GM12865 (cell line): ENCODE measurements around the gene OAF.

ENCODE experiments used
- DNase-seq: peaks from one replicate; pipeline ENCODE4 v3.0.0; 2010; ENCODE audit warnings: low read depth
- H3K4me3 ChIP-seq: 2 replicates; pipeline ENCODE4 v1.5.1; 2011; ENCODE audit warnings: mild to moderate bottlenecking, low read depth, low read length, control low read depth
- TF ChIP-seq, protein P1 (sequence below): IDR thresholded peaks from 2 replicates; pipeline ENCODE4 v1.5.1; 2011; ENCODE audit warnings: low read length, control low read depth, low read depth, inconsistent platforms; ENCODE audit not compliant: insufficient read depth; ENCODE audit errors: missing control alignments

OAF gene

DNA sequence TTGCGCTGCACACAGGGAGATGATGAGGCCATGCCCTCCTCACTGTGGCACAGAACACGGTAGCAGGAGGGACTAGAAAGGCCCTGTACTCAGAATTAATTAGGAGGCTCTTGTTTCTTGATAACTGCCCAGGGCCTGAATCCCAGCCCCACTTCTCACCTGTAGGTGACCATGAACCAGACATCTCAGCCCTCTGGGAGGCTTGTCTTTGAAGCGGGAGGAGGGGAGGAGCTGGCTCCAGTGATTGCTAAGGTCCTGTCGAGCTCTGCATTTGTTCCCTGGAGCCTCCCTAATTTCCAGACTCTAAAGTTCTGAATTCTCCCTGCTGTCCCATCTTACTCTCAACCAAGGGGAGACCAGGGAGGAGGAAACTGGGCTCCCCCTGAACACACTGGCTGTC lies 19.8 kb upstream of the OAF start:
- DNase-seq, result no peak
- TF ChIP-seq, protein P1, sequence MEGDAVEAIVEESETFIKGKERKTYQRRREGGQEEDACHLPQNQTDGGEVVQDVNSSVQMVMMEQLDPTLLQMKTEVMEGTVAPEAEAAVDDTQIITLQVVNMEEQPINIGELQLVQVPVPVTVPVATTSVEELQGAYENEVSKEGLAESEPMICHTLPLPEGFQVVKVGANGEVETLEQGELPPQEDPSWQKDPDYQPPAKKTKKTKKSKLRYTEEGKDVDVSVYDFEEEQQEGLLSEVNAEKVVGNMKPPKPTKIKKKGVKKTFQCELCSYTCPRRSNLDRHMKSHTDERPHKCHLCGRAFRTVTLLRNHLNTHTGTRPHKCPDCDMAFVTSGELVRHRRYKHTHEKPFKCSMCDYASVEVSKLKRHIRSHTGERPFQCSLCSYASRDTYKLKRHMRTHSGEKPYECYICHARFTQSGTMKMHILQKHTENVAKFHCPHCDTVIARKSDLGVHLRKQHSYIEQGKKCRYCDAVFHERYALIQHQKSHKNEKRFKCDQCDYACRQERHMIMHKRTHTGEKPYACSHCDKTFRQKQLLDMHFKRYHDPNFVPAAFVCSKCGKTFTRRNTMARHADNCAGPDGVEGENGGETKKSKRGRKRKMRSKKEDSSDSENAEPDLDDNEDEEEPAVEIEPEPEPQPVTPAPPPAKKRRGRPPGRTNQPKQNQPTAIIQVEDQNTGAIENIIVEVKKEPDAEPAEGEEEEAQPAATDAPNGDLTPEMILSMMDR, result no peak
- H3K4me3 ChIP-seq, result no peak overlapping the region

DNA sequence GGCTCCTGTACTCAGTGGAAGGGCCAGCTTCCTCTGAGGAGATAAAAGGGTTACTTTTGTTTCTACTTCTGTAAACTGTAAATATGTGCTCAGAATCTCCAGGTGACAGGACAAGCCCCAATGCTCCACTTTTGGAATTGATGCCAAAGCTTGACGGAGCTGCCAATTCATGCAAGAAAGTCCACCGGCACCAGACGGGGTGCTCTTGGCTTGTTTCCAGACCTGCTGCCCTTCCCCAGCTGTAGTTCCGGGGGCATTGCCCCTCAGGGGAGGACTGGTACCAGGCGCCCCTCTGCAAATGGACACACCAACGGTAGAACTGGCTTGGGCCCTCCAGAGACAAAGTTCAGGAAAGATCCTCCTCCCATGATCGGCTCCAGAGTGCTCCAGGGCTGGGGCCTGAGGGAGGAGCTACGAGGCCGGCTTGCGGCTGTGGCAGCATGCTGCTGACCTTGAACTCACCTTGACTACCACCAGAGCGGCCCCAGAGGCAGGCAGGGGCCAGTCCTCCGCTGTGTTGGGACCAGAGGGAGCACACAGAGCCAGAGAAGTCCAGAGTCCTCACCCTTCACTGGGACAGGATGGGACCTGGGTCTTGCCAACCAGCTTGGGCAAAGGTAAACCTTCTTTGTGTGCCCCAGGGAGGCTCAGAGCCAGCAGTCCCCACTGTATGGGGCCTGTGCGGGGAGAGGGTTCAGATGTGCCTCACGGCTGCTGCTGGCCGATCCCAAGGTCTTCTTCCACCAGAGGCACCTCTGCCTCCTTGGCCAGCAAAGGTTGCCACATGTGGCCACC lies 17.8 kb upstream of the OAF start:
- no peak overlapping the region for H3K4me3 ChIP-seq
- TF ChIP-seq, protein P1, result no peak
- DNase-seq, result no peak

DNA sequence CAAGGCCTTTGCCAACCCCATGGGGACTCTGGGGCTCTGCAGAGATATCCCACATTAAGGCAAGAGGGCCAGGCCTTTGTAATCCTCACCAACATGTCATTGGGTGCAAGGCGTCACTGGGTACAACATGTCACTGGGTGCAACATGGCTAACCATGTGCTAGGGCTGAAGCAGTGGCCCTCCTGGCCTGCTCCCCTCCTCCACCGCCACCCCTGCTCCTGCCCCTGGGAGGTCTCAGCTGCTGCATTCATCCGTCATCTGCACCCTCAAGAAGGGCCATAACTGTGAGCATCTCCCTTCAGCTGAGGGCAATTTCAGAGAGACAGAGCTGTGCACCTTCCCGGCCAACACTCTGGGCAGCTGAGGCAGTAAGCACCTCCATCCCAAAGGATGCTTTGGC lies 16.7 kb upstream of the OAF start:
- no peak for DNase-seq
- TF ChIP-seq, protein P1, result no peak
- H3K4me3 ChIP-seq, result no peak overlapping the region

DNA sequence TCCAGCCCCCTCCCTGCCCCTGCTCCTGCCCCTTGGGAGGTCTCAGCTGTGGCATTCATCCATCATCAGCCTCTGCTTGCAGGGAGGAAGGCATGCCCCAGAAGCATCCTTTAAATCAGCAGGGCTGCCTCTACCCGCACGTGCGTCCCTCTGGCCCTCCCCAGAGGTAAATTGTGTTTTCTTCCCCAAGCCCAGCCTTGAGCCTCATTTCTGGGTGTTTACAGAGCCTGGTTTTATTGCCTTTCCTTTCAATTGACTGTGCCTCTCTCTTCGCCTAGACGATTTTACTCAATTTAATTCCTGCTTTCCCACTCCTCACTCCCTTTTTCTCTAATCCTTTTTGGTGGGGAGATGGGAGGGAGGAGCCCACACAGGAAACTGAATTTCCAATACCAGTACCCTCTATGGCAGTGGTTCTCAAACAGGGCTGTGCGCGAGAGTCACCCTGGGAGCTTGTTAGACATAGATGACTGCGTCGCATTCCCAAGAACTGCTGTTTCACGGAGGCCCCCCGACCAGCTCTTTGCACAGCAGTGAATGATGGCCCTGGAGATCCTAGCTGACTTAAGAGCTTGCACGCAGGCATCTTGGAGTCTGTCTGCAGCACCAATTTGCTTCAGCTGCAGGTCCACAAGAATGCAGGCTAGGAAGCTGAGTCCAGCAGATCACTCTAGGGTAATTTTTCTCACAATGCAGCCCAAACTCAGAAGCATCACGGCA lies 15.1 kb upstream of the OAF start:
- TF ChIP-seq, protein P1, result no peak
- no peak for DNase-seq
- H3K4me3 ChIP-seq, result no peak overlapping the region

DNA sequence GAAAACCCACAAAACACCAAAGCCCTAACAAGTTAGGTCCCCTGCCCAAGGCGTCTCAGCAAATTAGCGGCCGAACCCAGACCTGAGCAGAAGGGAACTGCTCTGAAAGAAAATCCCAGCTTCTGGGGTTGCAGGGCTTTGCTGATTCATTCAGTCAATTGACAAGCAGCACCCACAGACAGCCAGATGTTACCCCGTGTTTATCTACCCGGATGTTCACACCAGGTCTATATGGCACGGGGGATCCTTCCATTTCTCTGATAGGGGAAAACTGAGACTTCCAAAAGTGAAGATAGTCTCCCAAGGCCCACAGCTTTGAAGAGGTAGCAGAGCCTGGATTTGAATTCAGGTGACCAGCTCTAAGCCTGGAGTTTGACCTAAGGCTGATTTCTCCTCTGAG lies 14.0 kb upstream of the OAF start:
- TF ChIP-seq, protein P1, result no peak
- DNase-seq, result no peak
- no peak overlapping the region for H3K4me3 ChIP-seq

DNA sequence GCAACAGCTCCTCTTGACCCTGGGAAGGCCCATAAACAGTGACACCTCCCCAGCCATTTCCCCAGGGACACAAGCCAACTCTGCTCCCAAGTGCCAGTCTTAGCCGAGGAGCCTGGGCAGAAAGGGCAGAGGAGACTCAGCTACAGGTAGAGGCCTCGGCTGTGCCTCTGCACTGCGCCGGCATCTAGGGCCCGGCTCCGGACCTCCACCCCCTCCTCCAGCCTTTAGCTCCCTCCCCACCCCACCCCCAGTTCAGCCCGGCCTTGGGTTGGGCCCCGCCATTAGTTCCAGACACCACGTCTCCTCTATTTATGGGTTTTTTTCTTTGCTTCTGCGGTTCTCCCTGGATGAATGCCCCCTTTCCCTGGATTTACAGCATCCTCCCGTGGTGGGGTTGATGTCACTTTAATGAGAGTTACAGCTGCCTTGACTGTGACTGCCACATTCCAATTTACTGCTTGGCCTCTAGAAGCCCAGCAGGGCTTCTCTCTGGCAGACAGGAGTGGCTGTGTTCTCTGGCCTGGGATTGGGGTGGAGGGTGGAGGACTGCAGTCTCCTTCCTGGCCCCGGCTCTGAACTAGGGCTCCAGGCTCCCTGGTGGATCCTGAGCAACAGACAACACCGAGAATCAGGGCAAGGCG lies 13.5 kb upstream of the OAF start:
- DNase-seq, result no peak
- TF ChIP-seq, protein P1, result no peak
- no peak overlapping the region for H3K4me3 ChIP-seq
